ENCODE data around the gene RNASE11.
"Not testable (repeated sequence)": the region's sequence is repeated elsewhere in the genome, so short reads cannot be mapped to it uniquely, and the experiment has no call there.

RNASE11 gene

GRCh38 chr14:20620798-20621478 is 33.1 kb upstream of the RNASE11 start:
- peaks cover 21% of the 10 kb centered on the region for H3K36me3 Mint-ChIP-seq
- H3K4me1 Mint-ChIP-seq: peaks cover 43% of the 10 kb centered on the region
- H3K9me3 Mint-ChIP-seq: no peaks in the 10 kb centered on the region
- H3K4me3 Mint-ChIP-seq: no peak overlapping the region
- no peak for DNase-seq (ENCODE audit: low spot score in 2 of 2)
- no peak for ATAC-seq
- no peak overlapping the region for H3K27ac Mint-ChIP-seq

- DNase-seq (ENCODE audit: low spot score in 2 of 2); ATAC-seq; H3K27ac Mint-ChIP-seq; H3K9me3 Mint-ChIP-seq; H3K36me3 Mint-ChIP-seq; H3K4me3 Mint-ChIP-seq: not testable (repeated sequence)
- peaks cover 34% of the 10 kb centered on the region for H3K4me1 Mint-ChIP-seq
Observed at GRCh38 chr14:20619688-20620087, 31.9 kb upstream of the RNASE11 start.

- ATAC-seq (no peak), DNase-seq (ENCODE audit: low spot score in 2 of 2) (no peak)
- Mint-ChIP-seq H3K4me1 (peaks cover 23% of the 10 kb centered on the region), H3K27ac (no peak overlapping the region), H3K9me3 (no peaks in the 10 kb centered on the region), H3K36me3 (no peaks in the 10 kb centered on the region), H3K4me3 (no peak overlapping the region)
Observed at GRCh38 chr14:20618271-20618749, 30.5 kb upstream of the RNASE11 start.

GRCh38 chr14:20617138-20618003 is 29.6 kb upstream of the RNASE11 start:
- ATAC-seq: no peak
- Mint-ChIP-seq H3K36me3 (no peaks in the 10 kb centered on the region), H3K27ac (no peak overlapping the region), H3K4me1 (peaks cover 14% of the 10 kb centered on the region), H3K9me3 (no peaks in the 10 kb centered on the region), H3K4me3 (no peak overlapping the region)
- DNase-seq (ENCODE audit: low spot score in 2 of 2): no peak

GRCh38 chr14:20615996-20616395 is 28.2 kb upstream of the RNASE11 start:
- DNase-seq (ENCODE audit: low spot score in 2 of 2): no peak
- ATAC-seq: no peak
- H3K4me1 Mint-ChIP-seq: peaks cover 12% of the 10 kb centered on the region
- H3K36me3 Mint-ChIP-seq: no peaks in the 10 kb centered on the region
- H3K9me3 Mint-ChIP-seq: no peaks in the 10 kb centered on the region
- no peak overlapping the region for H3K4me3 Mint-ChIP-seq
- H3K27ac Mint-ChIP-seq: no peak overlapping the region

DNA sequence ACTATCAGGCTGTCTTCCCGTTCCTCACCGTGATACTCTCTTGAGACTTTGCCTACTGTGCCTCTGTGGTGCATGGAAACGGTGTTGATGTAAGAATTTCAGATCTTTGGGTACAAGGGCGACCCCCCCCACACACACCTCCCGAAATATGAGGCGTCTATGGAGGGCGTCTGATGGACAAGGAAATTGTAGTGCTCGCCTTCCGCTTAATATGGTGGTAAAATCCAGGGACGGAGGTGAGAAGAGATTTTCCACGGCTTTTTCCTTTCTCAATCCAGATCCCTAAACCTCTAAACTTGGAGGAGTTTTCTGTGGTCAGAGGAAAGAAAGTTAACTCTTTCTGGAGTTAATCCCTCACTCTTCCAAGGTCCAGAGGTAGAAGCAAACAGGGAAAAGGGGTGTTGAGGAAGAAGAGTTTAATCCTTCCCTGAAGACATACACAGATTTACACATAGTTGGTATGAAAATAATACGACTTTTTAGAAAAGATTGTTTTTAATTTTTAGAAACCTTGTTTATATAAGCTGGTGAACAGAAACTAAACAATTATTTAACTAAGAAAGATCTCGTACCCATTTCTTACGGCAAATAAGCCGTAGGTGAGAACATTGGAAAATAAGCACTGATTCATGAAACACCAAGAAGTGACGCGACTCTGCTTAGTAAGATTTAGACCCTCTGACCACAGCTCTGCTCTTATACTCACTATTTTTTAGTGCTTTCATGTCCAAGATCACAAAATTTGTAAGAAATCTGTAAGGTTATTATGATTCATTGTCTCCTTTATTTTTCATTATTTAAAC is 26.4 kb upstream of the RNASE11 start:
- ATAC-seq (peak; percentile 29), DNase-seq (ENCODE audit: low spot score in 2 of 2) (no peak)
- Mint-ChIP-seq H3K4me1 (peaks cover 12% of the 10 kb centered on the region), H3K36me3 (no peaks in the 10 kb centered on the region), H3K9me3 (no peaks in the 10 kb centered on the region), H3K4me3 (no peak overlapping the region), H3K27ac (no peak overlapping the region)

- H3K4me1 Mint-ChIP-seq: peaks cover 14% of the 10 kb centered on the region
- no peak overlapping the region for H3K4me3 Mint-ChIP-seq
- DNase-seq (ENCODE audit: low spot score in 2 of 2) (peak; percentile 78 to 93), ATAC-seq (peak; percentile 90)
- no peaks in the 10 kb centered on the region for H3K9me3 Mint-ChIP-seq
- H3K36me3 Mint-ChIP-seq: no peaks in the 10 kb centered on the region
- H3K27ac Mint-ChIP-seq: no peak overlapping the region
Observed at GRCh38 chr14:20613094-20614037, 25.6 kb upstream of the RNASE11 start.

- no peak for ATAC-seq
- no peaks in the 10 kb centered on the region for H3K9me3 Mint-ChIP-seq
- H3K4me3 Mint-ChIP-seq: no peak overlapping the region
- DNase-seq (ENCODE audit: low spot score in 2 of 2): no peak
- H3K36me3 Mint-ChIP-seq: no peaks in the 10 kb centered on the region
- peaks cover 18% of the 10 kb centered on the region for H3K4me1 Mint-ChIP-seq
- no peak overlapping the region for H3K27ac Mint-ChIP-seq
Observed at GRCh38 chr14:20612403-20612802, 24.6 kb upstream of the RNASE11 start.

DNA sequence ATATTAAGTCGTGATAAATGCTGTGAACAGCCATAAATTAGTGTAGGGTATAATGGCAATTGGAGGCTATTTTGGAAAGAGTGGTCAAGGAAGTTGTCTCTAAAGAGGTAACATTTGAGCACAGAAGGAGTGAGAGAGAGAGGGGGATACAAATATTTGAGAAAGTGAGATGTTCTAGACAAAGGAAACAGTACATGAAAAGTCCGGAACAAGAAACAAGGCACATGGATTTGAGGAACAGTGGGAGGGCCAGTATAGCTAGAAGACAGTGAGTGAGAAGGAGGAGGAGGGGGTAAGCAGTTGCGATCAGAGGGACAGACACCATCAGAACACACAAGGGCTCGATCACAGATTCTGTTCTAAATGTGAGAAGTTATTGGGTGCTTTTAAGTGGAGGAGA is 23.5 kb upstream of the RNASE11 start:
- no peak for DNase-seq (ENCODE audit: low spot score in 2 of 2)
- H3K27ac Mint-ChIP-seq: no peak overlapping the region
- ATAC-seq: no peak
- no peaks in the 10 kb centered on the region for H3K36me3 Mint-ChIP-seq
- peaks cover 21% of the 10 kb centered on the region for H3K4me1 Mint-ChIP-seq
- no peak overlapping the region for H3K4me3 Mint-ChIP-seq
- H3K9me3 Mint-ChIP-seq: no peaks in the 10 kb centered on the region

DNA sequence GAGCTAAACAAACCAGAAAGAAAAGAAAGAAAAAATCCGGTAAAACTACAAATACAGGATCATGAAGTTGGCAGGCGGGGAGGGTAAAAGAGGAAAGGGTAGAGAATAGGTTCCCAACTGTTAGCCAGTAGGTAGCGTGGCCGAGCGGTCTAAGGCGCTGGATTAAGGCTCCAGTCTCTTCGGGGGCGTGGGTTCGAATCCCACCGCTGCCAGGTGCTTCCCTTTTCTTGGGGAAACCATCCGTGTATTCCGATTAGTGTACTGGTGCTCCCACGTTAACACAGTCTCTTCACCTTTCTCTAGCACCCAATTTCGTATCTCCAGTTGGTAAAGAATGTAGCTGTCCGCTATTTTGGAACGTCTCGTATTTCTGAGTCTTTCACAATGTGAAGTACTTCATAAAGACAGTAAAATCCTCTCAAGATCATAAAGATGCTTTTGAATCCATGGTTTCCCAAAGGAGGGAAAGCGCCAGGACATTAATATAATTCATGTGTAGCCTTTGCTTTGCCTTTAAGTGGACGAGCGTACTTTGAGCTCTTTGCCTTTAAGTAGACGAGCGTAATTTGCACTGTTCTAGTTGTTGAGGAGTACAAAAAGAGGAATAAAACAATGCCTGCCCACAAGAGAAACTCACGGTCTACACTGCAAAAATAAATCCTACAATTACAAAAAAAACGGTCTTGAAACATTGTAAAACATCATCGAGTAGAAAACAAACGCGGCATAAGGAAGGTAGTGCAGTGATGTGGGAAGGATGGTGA is 22.4 kb upstream of the RNASE11 start:
- Mint-ChIP-seq H3K27ac (no peak overlapping the region), H3K9me3 (no peaks in the 10 kb centered on the region), H3K4me3 (no peak overlapping the region), H3K4me1 (peaks cover 21% of the 10 kb centered on the region), H3K36me3 (no peaks in the 10 kb centered on the region)
- ATAC-seq (peak; percentile 29), DNase-seq (ENCODE audit: low spot score in 2 of 2) (peak; percentile 63 to 91)

DNA sequence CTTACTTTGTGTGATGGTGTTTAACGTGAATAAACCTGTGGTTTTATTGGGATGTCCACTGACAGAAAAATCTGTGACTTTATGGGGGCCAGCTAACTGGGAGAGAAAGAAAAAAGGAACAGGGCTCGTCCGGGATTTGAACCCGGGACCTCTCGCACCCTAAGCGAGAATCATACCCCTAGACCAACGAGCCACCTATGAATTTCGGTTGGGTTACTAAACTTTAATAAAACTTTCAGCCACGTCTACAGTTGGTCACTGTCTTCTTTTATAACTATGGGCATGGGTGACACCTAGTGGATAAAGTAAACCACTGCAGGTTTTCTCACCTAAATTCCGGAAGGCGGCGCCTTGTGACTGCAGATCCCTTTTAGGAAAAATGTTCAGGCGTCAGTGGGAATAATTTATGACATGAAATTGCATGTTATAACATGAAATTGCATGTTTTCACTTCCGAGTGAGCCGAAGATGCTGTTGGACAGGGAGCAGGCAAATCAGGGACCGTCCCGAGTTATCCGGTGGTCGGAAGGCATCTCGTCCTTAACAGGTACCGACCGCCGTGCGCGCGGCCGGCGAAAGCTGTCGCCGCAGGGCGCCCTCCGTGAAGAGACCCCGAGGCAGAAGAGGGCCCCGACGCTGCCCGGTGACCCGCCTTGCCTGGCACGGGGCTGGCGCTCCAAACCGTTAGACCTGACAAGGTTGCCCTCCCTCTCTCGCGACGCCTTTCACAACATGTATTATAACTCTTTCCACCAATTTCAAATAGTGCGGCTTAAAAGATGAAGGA is 21.6 kb upstream of the RNASE11 start:
- Mint-ChIP-seq H3K4me1 (peaks cover 16% of the 10 kb centered on the region), H3K27ac (no peak overlapping the region), H3K36me3 (no peaks in the 10 kb centered on the region), H3K9me3 (no peaks in the 10 kb centered on the region), H3K4me3 (no peak overlapping the region)
- DNase-seq (ENCODE audit: low spot score in 2 of 2) (peak; percentile 65 to 91), ATAC-seq (peak; percentile 40)

DNA sequence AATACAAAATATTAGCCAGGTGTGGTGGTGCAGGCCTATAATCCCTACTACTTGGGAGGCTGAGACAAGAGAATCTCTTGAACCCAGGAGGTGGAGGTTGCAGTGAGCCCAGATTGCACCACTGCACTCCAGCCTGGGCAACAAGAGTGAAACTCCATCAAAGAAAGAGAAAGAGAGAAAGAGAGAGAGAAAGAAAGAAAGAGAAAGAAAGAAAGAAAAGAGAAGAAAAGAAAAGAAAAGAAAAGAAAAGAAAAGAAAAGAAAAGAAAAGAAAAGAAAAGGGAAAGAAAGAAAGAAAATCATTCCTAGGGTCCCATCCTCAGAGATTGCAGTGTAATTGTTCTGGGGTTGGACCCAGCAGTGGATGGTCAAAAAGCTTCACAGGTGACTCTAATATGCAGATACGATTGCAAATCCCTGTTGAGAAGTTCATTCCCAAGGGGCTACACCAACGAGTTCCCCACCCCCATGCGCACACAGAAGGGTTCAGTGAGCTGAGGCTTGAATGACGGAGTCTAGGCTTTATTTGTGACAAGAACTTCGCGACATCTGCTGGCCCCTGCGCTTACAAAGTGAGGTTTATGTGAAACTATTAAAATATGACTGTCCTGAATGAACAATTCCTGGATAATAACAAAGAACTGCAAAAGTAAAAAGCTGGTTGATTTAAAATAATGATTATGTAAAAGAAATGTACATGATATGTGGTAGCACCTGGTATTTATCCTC is 20.7 kb upstream of the RNASE11 start:
- ATAC-seq: no peak
- Mint-ChIP-seq H3K36me3 (no peaks in the 10 kb centered on the region), H3K27ac (no peak overlapping the region), H3K4me3 (peak overlapping the region; percentile 24), H3K4me1 (peaks cover 16% of the 10 kb centered on the region), H3K9me3 (no peaks in the 10 kb centered on the region)
- no peak for DNase-seq (ENCODE audit: low spot score in 2 of 2)

GRCh38 chr14:20607617-20608016 is 19.8 kb upstream of the RNASE11 start:
- no peaks in the 10 kb centered on the region for H3K9me3 Mint-ChIP-seq
- no peak overlapping the region for H3K27ac Mint-ChIP-seq
- ATAC-seq (peak; percentile 53), DNase-seq (ENCODE audit: low spot score in 2 of 2) (no peak)
- H3K36me3 Mint-ChIP-seq: no peaks in the 10 kb centered on the region
- peaks cover 16% of the 10 kb centered on the region for H3K4me1 Mint-ChIP-seq
- H3K4me3 Mint-ChIP-seq: no peak overlapping the region

Data from stimulated activated effector memory CD8-positive, alpha-beta T cell treated with anti-CD3 and anti-CD28 coated beads, Interleukin-12 subunit alpha, Interleukin-12 subunit beta, amount 100 ng/mL, for 72 hours (primary cell).